ENCODE data around the gene DGAT2L6. TPM values are rescaled to one million over a fixed set of nuclear protein-coding genes. Genes with fewer than 3 reads are reported as not detected.

The DGAT2L6 gene, protein sequence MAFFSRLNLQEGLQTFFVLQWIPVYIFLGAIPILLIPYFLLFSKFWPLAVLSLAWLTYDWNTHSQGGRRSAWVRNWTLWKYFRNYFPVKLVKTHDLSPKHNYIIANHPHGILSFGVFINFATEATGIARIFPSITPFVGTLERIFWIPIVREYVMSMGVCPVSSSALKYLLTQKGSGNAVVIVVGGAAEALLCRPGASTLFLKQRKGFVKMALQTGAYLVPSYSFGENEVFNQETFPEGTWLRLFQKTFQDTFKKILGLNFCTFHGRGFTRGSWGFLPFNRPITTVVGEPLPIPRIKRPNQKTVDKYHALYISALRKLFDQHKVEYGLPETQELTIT
- total RNA-seq (2022; extraction: Qiagen RNA extraction): not detected in 5 replicates

DNA sequence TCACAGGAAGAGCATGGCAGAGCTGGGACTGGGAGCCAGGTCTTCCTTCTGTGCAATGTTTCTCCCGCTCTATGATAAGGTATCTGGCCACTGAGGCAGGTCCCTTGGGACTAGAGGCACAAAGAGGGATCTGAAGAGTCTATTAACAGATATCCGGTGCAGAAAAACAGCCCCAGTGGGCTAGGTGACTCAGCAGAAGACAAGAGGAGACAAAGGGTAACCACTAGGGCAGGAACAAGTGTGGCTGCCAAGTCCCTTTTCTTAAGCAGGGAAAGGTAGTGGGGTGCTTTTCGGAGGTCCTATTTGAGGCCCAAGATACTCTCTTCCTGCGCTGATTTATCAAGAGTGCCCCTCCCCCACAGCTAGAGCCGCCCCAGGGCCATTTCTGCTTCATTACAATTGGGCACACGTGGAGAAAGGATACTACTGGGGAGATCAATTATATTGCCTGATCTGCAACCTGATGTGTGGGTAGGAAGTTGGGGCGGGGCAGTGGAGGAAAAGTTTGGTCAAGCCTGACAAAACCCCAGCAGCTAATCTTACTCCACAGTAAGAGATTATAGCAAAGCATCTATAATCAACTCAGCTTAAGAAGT is at the start of gene DGAT2L6:
Gene DGAT2L6 (plus strand): TSS at position 546 of the 596 bp plus-strand sequence. CDS start 100 bp downstream, outside the sequence.

DNA sequence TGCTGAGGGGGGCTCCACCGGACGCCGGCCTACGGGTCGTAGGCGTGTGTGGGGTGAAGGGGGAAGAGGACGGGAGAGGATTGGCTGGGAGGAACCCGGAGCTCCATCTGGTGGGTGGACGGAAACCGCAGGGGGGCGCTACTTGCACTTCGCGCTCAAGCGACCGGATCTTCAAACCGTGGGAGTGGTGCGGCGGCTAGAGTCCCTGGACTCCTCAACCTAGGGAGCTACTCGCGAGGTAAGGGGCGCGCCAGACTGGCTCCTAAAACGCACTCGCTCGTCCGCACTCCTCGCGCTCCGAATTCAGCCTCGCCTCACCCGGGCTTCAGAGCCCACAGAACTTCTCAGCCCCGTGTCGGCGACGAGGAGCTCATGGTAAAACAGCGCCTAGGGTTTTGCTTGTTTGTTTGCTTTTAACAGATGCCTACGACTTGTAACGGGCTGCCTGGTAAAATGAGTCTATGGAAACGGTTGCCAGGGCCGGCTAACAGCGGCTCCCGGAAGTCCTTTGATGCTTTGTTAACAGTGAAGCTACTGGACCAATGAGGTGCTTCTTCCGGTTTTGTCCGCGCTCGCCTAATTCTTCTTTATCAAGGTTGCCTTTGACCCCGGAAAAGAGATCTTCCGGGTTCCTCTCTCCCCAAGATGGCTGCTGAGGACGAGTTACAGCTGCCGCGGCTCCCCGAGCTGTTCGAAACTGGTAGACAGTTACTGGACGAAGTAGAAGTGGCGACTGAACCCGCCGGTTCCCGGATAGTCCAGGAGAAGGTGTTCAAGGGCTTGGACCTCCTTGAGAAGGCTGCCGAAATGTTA is 43.8 kb upstream of the DGAT2L6 start, which contains the start of gene IGBP1:
Gene IGBP1 (plus strand): TSS at position 145 of the 813 bp plus-strand sequence. CDS start 501 bp downstream, at position 646.

DNA sequence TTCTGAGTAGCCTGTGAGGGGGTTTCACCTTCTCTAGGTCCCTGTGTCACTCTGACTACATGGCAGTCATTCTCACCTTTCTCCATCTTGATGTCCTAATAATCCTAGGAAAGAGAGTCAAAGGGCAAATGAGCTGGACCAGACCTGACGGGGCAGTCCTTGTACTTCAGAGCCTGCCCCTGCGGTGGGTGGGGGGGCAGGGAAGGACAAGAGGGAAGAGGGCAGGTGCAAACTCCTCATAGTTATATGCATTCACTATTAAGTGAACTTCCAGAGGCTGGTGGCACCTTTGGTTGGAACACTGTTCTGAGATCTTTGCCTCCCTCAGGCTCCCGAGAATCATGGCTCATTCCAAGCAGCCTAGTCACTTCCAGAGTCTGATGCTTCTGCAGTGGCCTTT is 57.1 kb downstream of the DGAT2L6 start, which contains the start of gene AWAT1:
Gene AWAT1 (plus strand): TSS at position 301 of the 400 bp plus-strand sequence. CDS start 41 bp downstream, at position 342.

Other genes with a start within 250 kb of the DGAT2L6 start
- gene AWAT2, start 127.5 kb upstream of the DGAT2L6 start, total RNA-seq (2022; extraction: Qiagen RNA extraction): not detected in 5 replicates
- gene OTUD6A, start 115.0 kb upstream of the DGAT2L6 start, total RNA-seq (2022; extraction: Qiagen RNA extraction): not detected in 5 replicates
- gene IGBP1, start 44.0 kb upstream of the DGAT2L6 start, total RNA-seq (2022; extraction: Qiagen RNA extraction): 59.9 to 70.4 TPM (median 64.4 TPM) in 5 replicates
- gene AWAT1, start 57.2 kb downstream of the DGAT2L6 start, total RNA-seq (2022; extraction: Qiagen RNA extraction): not detected in 5 replicates
- not detected in 5 replicates for gene P2RY4, start 82.7 kb downstream of the DGAT2L6 start, total RNA-seq (2022; extraction: Qiagen RNA extraction)
- not detected in 5 replicates for gene ARR3, start 90.9 kb downstream of the DGAT2L6 start, total RNA-seq (2022; extraction: Qiagen RNA extraction)
- gene RAB41, start 104.7 kb downstream of the DGAT2L6 start, total RNA-seq (2022; extraction: Qiagen RNA extraction): not detected in 5 replicates
- gene PDZD11, start 112.4 kb downstream of the DGAT2L6 start, total RNA-seq (2022; extraction: Qiagen RNA extraction): 87.1 to 110 TPM (median 90.8 TPM) in 5 replicates
- 23.8 to 29.9 TPM (median 27.9 TPM) in 5 replicates for gene KIF4A, start 112.6 kb downstream of the DGAT2L6 start, total RNA-seq (2022; extraction: Qiagen RNA extraction)
- gene GDPD2, start 245.8 kb downstream of the DGAT2L6 start, total RNA-seq (2022; extraction: Qiagen RNA extraction): 0.03 to 0.11 TPM (median 0.07 TPM) in 5 replicates